GM12872 (cell line): ENCODE results near the gene XRCC4.

ENCODE experiments used
- TF ChIP-seq, protein P1 (sequence below): IDR thresholded peaks from 3 replicates; pipeline ENCODE4 v1.5.1; 2011; ENCODE audit warnings: low read depth, mild to moderate bottlenecking, low read length, moderate library complexity; ENCODE audit not compliant: insufficient read depth

Gene XRCC4

GRCh38 chr5:83076742-83077661, at the start of gene XRCC4, which contains the start of gene TMEM167A:
Gene XRCC4 (plus strand): TSS chr5:83077547. CDS start chr5:83104920, 27,373 bp downstream.
Gene TMEM167A (minus strand): TSS chr5:83077394. CDS start chr5:83077323, 71 bp downstream.
- TF ChIP-seq, protein P1, sequence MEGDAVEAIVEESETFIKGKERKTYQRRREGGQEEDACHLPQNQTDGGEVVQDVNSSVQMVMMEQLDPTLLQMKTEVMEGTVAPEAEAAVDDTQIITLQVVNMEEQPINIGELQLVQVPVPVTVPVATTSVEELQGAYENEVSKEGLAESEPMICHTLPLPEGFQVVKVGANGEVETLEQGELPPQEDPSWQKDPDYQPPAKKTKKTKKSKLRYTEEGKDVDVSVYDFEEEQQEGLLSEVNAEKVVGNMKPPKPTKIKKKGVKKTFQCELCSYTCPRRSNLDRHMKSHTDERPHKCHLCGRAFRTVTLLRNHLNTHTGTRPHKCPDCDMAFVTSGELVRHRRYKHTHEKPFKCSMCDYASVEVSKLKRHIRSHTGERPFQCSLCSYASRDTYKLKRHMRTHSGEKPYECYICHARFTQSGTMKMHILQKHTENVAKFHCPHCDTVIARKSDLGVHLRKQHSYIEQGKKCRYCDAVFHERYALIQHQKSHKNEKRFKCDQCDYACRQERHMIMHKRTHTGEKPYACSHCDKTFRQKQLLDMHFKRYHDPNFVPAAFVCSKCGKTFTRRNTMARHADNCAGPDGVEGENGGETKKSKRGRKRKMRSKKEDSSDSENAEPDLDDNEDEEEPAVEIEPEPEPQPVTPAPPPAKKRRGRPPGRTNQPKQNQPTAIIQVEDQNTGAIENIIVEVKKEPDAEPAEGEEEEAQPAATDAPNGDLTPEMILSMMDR, result no peak

- TF ChIP-seq, protein P1, result no peak
These were observed 47.4 kb upstream of the XRCC4 start for GRCh38 chr5:83029912-83030311.

DNA sequence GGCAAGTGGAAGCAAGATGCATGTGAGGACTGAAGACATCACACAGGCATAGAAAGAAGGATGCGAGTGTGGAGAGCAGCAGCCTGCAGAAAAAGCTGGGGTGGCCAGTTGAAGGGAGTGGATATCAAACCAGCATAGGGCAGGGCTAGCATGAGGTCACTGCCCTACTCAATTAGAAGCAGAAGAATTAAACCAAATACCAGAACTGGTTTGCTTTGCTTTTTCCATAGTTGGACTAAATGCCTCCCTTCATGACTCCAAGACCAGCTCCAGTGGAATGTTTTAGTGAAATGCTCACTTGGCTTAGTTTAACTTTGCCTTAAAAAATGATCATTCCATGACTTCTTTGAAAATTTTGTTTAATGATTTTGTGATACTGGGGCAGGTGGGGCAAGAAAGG, 46.0 kb upstream of the XRCC4 start:
- TF ChIP-seq, protein P1, result no peak

DNA sequence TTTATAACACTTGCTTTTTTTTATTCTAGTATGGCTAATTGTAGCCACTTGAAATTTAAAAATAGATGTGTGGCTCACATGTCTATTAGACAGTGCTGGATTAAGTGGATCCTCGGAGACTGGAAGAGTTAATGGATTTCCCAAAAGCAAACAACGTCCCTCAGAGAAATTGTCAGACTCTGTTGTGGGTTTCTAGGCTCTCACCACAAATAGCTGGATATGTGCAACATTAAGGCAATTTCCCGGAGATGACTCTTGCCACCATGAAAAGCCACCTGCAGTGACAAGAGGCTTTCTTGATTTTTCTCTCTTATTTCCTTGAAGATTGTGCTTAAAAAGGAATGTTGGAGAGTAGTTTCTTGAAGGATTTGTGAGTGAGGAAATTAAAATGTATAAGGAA, 43.3 kb upstream of the XRCC4 start:
- TF ChIP-seq, protein P1, result no peak

- TF ChIP-seq, protein P1, result no peak
These were observed 42.7 kb upstream of the XRCC4 start for GRCh38 chr5:83034528-83035207.

GRCh38 chr5:83035373-83036100, 41.8 kb upstream of the XRCC4 start:
- TF ChIP-seq, protein P1, result no peak
